Left lung (tissue), 10 donors: ENCODE results near the gene VANGL2. TPM values are rescaled to one million over a fixed set of nuclear protein-coding genes. Genes with fewer than 3 reads are reported as not detected.

Experiments used
- ATAC-seq: fragments of 200-7000 bp; cut with Tn5 transposase; one replicate; pipeline ENCODE4 v1.9.1; 2020; ENCODE audit warnings: moderate library complexity
- DNase-seq, 4 donors: peaks; one replicate each; pipeline ENCODE4 v3.0.0-alpha.2; 2013 to 2020
- H3K27ac ChIP-seq, 2 donors: fragments of 200-600 bp; sonication (generic) in 1 of 2; one replicate each; pipeline versions ENCODE4 v1.5.0 to v1.8.0; 2020 to 2021
- H3K27me3 ChIP-seq, 2 donors: fragments of 200-600 bp; sonication (generic) in 1 of 2; one replicate each; pipeline versions ENCODE4 v1.5.0 to v1.8.0; 2020 to 2021
- H3K36me3 ChIP-seq, 2 donors: fragments of 200-600 bp; sonication (generic) in 1 of 2; one replicate each; pipeline versions ENCODE4 v1.5.0 to v1.8.0; 2020 to 2021
- H3K4me1 ChIP-seq, 2 donors: fragments of 200-600 bp; one replicate each; pipeline ENCODE4 v1.8.0; 2021
- H3K4me3 ChIP-seq, 2 donors: fragments of 200-600 bp; sonication (generic) in 1 of 2; one replicate each; pipeline versions ENCODE4 v1.5.0 to v1.8.0; 2020 to 2021; ENCODE audit warnings: mild to moderate bottlenecking in 1 of 2
- H3K9me3 ChIP-seq, 2 donors: fragments of 200-600 bp; sonication (generic) in 1 of 2; one replicate each; pipeline versions ENCODE4 v1.5.0 to v1.8.0; 2020 to 2021
- intact Hi-C, 2 donors: fragments of 100-400 bp; cut with DNase I; formaldehyde crosslinking; loops; one replicate each; pipeline versions ENCODE4 v1.11.2 to v1.14.2; 2022
- polyA plus RNA-seq, 6 donors: library from polyadenylated mRNA; unstranded; fragments of 120-200 nt; gene quantifications; one replicate each; pipeline ENCODE4 v1.2.1, GENCODE V29; 2013; ENCODE audit not compliant: insufficient read length in 6 of 6
- total RNA-seq, 2 donors: library from RNA; stranded (reverse); fragmentation: NEBNext Ultra II Directional; extraction: Animal tissue kit (Norgen Biotek cat#: 25700); gene quantifications; one replicate each; pipeline ENCODE4 v1.2.1, GENCODE V29; 2021
- TF ChIP-seq, protein P1 (sequence below), 2 donors: fragments of 200-600 bp; sonication (generic) in 1 of 2; IDR thresholded peaks; one replicate each; pipeline versions ENCODE4 v1.5.0 to v1.8.0; 2021; ENCODE audit warnings: antibody characterized with exemption in 2 of 2
- donor health status: DM: no; HTN: yes; CAD: no.
- donor health status: DM: no; HTN: no; CAD: no.

The VANGL2 gene
- total and polyA plus RNA-seq, 8 donors, result 2.7 to 42.7 (median 37.7) TPM

DNA sequence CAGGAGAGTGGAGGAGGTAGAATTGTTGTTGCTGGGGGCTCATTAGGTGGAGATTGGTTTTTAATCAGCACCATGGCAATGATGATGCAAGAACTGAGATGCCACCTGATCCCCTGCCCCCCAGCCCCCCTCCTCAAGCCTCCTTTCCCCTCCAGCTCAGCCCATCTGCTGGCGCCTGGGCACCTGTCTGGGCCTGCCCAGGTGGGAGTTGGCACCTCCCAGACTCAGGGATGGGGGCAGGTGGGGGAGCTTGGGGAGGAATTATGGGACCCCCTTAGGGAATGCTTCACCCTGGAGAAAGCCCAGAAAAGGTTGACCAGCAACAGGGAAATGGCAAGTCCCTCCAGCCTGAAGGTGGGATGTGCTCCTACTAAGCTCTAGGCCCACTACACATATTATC, 35.0 kb upstream of the VANGL2 start:
- TF ChIP-seq, protein P1, sequence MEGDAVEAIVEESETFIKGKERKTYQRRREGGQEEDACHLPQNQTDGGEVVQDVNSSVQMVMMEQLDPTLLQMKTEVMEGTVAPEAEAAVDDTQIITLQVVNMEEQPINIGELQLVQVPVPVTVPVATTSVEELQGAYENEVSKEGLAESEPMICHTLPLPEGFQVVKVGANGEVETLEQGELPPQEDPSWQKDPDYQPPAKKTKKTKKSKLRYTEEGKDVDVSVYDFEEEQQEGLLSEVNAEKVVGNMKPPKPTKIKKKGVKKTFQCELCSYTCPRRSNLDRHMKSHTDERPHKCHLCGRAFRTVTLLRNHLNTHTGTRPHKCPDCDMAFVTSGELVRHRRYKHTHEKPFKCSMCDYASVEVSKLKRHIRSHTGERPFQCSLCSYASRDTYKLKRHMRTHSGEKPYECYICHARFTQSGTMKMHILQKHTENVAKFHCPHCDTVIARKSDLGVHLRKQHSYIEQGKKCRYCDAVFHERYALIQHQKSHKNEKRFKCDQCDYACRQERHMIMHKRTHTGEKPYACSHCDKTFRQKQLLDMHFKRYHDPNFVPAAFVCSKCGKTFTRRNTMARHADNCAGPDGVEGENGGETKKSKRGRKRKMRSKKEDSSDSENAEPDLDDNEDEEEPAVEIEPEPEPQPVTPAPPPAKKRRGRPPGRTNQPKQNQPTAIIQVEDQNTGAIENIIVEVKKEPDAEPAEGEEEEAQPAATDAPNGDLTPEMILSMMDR (IDR thresholded peaks at IDR 0.05), result no peak
- Histone ChIP-seq H3K4me3 (no peak overlapping the region), H3K36me3 (peaks cover 0 to 6% of the 10 kb centered on the region in 2 donors), H3K4me1 (no peaks in the 10 kb centered on the region), H3K9me3 (no peaks in the 10 kb centered on the region), H3K27ac (no peak overlapping the region), H3K27me3 (no peaks in the 10 kb centered on the region)
- intact Hi-C loops, result no loop called here
- ATAC-seq (no peak), DNase-seq (no peak)

DNA sequence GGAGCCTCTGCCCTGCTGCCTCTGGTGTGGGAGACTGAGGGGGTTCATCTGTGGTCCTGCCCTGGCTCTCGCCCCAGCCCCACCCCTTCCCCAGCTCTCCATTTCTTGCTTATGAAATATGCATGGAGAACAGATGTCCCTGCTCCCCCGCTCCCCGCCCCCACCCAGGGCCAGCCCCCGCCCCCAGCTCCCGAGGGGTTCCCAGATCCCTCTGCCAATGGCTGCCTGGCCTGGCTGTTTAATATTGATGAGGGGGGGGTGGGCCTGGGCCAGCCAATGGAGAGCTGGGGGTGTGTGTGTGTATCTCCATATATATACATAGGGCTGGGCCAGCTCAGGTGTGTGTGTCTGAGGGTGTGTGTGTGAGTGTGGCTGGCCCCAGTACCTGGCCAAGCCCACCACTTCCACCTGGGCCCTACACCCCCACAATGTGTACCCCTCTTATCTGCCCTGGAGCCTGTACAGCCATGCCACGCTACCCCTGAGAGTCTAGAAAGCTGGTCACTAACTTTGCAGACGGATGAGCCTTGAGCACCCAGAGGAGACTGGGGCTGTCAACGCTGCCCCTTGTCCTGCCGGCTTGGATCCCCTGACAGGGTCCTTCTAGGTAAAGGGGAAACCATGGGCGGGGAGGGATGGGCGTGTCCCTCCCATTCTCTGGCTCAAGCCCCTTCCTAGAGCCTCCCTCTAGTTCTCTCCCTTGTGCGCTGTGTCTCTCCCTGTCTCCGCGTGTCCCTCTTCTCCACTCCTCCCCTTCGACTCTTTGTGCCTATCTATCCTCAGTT, 33.4 kb upstream of the VANGL2 start, which contains the start of gene NHLH1:
NHLH1 (plus strand) TSS at position 341 of the 785 bp plus-strand sequence. CDS start 3,661 bp downstream, outside the sequence.
- H3K4me1 ChIP-seq, result no peaks in the 10 kb centered on the region
- no peaks in the 10 kb centered on the region for H3K9me3 ChIP-seq
- TF ChIP-seq, protein P1 (IDR thresholded peaks at IDR 0.05), result no peak
- H3K4me3 ChIP-seq, result no peak within 1 kb of the TSS
- no peaks in the 10 kb centered on the region for H3K36me3 ChIP-seq
- ATAC-seq (no peak), DNase-seq (no peak)
- no peaks in the 10 kb centered on the region for H3K27me3 ChIP-seq
- no peak within 1 kb of the TSS for H3K27ac ChIP-seq
- intact Hi-C loops, result no loop called here

DNA sequence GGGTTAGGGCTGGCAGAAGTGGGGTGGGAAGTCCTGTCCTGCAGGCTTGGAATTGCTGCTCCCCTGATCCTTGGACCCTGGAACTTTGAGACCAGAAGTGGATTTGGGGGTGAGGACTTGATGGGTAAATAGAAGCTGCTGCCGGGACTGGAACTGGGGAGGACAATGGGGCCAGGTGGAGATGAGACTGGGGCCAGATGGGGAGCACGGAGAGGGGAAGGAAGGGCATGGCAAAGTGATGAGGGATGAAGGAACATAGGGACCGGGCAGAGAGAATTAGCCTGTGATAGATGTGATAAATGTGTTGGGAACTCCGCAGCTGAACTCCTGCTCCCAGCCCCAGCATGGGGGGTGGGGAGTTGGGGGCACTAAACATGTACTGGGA, 32.9 kb upstream of the VANGL2 start:
- TF ChIP-seq, protein P1 (IDR thresholded peaks at IDR 0.05), result no peak
- no peaks in the 10 kb centered on the region for H3K9me3 ChIP-seq
- ATAC-seq (no peak), DNase-seq (no peak)
- H3K36me3 ChIP-seq, result no peaks in the 10 kb centered on the region
- no peaks in the 10 kb centered on the region for H3K4me1 ChIP-seq
- no peak overlapping the region for H3K27ac ChIP-seq
- H3K27me3 ChIP-seq, result no peaks in the 10 kb centered on the region
- no peak overlapping the region for H3K4me3 ChIP-seq
- intact Hi-C loops, result no loop called here

DNA sequence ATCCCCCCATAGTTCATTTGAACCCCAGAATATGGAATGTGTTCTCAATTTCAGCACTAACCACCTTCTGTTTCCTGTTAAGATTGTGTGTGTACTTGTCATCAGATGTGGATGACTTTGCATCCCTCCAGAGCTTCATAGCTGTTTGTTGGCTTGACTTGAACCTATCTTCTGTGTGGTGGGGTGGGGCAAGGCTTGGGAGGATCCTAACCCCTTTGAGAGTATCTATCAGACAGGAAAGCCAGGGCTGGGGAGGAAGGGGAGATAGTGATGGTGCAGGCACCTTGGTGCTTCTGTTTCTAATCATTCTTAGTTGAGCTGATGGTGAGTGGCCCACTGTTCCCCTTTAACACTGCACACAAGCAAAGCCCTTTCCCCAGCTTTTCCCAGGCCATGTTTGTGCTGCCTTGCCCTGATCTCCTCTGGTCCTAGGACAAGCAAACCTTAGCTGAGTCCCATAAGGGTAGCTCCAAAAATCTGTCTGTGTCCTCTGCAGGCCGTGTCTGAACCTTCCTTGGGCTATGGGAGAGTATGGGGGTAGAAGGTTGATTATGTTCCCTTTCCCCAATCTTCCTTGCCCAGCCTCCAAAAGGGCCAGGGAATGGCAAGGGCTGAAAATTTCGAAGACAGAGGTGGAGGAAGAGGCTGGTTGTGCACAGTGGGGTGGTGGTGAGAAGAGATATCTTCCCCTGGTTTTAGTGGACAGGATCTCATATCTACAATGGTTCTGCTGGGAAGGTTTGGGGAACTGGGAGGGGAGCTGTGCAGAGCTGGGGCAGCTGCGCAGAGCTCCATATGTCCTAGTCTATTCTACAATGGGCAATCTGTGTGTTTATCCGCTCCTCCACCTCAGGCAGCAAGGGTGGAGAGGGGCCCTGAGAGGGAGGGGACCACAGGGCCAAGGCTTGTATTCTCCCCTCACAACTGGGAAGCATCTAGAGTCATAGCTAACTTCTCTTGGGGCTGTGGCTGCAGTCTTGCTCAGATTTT, 32.1 kb upstream of the VANGL2 start:
- ATAC-seq (no peak), DNase-seq (no peak)
- no peaks in the 10 kb centered on the region for H3K36me3 ChIP-seq
- H3K4me3 ChIP-seq, result no peak overlapping the region
- no peaks in the 10 kb centered on the region for H3K9me3 ChIP-seq
- no peak overlapping the region for H3K27ac ChIP-seq
- intact Hi-C loops, result no loop called here
- no peaks in the 10 kb centered on the region for H3K4me1 ChIP-seq
- TF ChIP-seq, protein P1 (IDR thresholded peaks at IDR 0.05), result no peak
- H3K27me3 ChIP-seq, result no peaks in the 10 kb centered on the region

DNA sequence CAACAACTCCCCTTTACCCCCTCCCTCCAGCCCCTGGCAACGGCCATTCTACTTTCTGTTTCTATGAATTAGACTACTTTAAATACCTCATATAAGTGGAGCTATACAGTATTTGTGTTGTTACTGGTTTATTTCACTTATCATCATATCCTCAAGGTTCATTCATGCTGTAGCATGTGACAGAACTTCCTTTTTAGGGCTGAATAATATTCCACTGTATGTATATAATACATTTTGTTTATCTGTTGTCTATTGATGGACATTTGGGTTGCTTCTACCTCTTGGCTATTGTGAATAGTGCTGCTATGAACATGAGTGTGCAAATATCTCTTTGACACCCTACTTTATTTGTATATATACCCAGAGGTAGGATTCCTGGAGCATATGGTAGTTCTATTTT, 31.3 kb upstream of the VANGL2 start:
- TF ChIP-seq, protein P1 (IDR thresholded peaks at IDR 0.05), result no peak
- ATAC-seq (no peak), DNase-seq (no peak)
- Histone ChIP-seq H3K4me1 (no peaks in the 10 kb centered on the region), H3K4me3 (no peak overlapping the region), H3K27me3 (no peaks in the 10 kb centered on the region), H3K27ac (no peak overlapping the region), H3K9me3 (no peaks in the 10 kb centered on the region), H3K36me3 (no peaks in the 10 kb centered on the region)
- intact Hi-C loops, result no loop called here
